GM23338 (cell line): ENCODE data around the gene NXPH3. TPM values are rescaled to one million over a fixed set of nuclear protein-coding genes. Genes with fewer than 3 reads are reported as not detected.

ENCODE experiments used
- ATAC-seq: fragments of 200-7000 bp; cut with Tn5 transposase; 3 replicates; pipeline ENCODE4 v1.9.1; 2020
- DNase-seq: peaks from one replicate; pipeline ENCODE4 v3.0.0-alpha.2; 2015; ENCODE audit warnings: low spot score
- H2AFZ ChIP-seq: fragments of 200-600 bp; sonication (generic); 2 replicates; pipeline ENCODE4 v1.8.0; 2016; ENCODE audit warnings: antibody characterized with exemption, mild to moderate bottlenecking, moderate library complexity
- H3F3A ChIP-seq: fragments of 200-600 bp; sonication (generic); replicated peaks from 2 replicates; pipeline ENCODE4 v1.8.0; 2017; ENCODE audit warnings: antibody characterized with exemption, mixed run types, low read depth
- H3K27ac ChIP-seq: fragments of 200-600 bp; sonication (generic); 2 replicates; pipeline ENCODE4 v1.6.1; 2016; ENCODE audit warnings: low read depth
- H3K27me3 ChIP-seq: fragments of 200-600 bp; sonication (generic); 2 replicates; pipeline ENCODE4 v1.8.0; 2016; ENCODE audit warnings: mild to moderate bottlenecking, mixed run types, moderate library complexity; ENCODE audit not compliant: insufficient read depth
- H3K36me3 ChIP-seq: fragments of 200-600 bp; sonication (generic); 2 replicates; pipeline ENCODE4 v1.8.0; 2016; ENCODE audit warnings: mild to moderate bottlenecking; ENCODE audit not compliant: insufficient read depth
- H3K4me1 ChIP-seq: fragments of 200-600 bp; sonication (generic); 2 replicates; pipeline ENCODE4 v1.8.0; 2016; ENCODE audit warnings: mild to moderate bottlenecking, moderate library complexity; ENCODE audit not compliant: insufficient read depth
- H3K4me2 ChIP-seq: fragments of 200-600 bp; sonication (generic); 2 replicates; pipeline ENCODE4 v1.7.1; 2017; ENCODE audit warnings: mixed run types
- H3K4me3 ChIP-seq: fragments of 200-600 bp; sonication (generic); 2 replicates; pipeline ENCODE4 v1.6.1; 2016; ENCODE audit warnings: mixed run types
- H3K79me2 ChIP-seq: fragments of 200-600 bp; sonication (generic); replicated peaks from 2 replicates; pipeline ENCODE4 v1.8.0; 2017; ENCODE audit warnings: mild to moderate bottlenecking; ENCODE audit not compliant: insufficient read depth
- H3K9me2 ChIP-seq: fragments of 200-600 bp; sonication (generic); 2 replicates; pipeline ENCODE4 v1.8.0; 2017; ENCODE audit not compliant: insufficient read depth
- H4K20me1 ChIP-seq: fragments of 200-600 bp; sonication (generic); replicated peaks from 2 replicates; pipeline ENCODE4 v1.8.0; 2017; ENCODE audit warnings: mild to moderate bottlenecking; ENCODE audit not compliant: insufficient read depth
- H3K27ac Mint-ChIP-seq: 2 replicates; pipeline ENCODE4 v1.8.0; 2020; ENCODE audit warnings: inconsistent platforms, mild to moderate bottlenecking, moderate library complexity, mixed read lengths
- H3K27me3 Mint-ChIP-seq: 3 replicates; pipeline ENCODE4 v1.8.0; 2022; ENCODE audit warnings: low read depth, mild to moderate bottlenecking, moderate library complexity, mixed read lengths, inconsistent platforms; ENCODE audit not compliant: insufficient read depth, poor library complexity
- H3K36me3 Mint-ChIP-seq: 3 replicates; pipeline ENCODE4 v1.8.0; 2021; ENCODE audit warnings: low read depth, mild to moderate bottlenecking, inconsistent platforms, moderate library complexity, mixed read lengths
- H3K4me1 Mint-ChIP-seq: 3 replicates; pipeline ENCODE4 v1.8.0; 2020; ENCODE audit warnings: mild to moderate bottlenecking, inconsistent platforms, mixed read lengths
- H3K4me3 Mint-ChIP-seq: 3 replicates; pipeline ENCODE4 v1.8.0; 2021; ENCODE audit warnings: moderate library complexity, mild to moderate bottlenecking, inconsistent platforms, mixed read lengths
- H3K9me3 Mint-ChIP-seq: 3 replicates; pipeline ENCODE4 v1.8.0; 2020; ENCODE audit warnings: moderate library complexity, mild to moderate bottlenecking, inconsistent platforms, mixed read lengths
- CREB1 ChIP-seq: fragments of 250-450 bp; sonication (Bioruptor Pico); IDR thresholded peaks from 2 replicates; pipeline ENCODE4 v1.5.0; 2020; ENCODE audit warnings: low read depth, mild to moderate bottlenecking, moderate library complexity
- CTCF ChIP-seq, 2 experiments: fragments of 200-600 bp in 1 of 2; sonication (generic) in 1 of 2; conservative IDR thresholded peaks; 2 replicates each; pipeline versions ENCODE4 v1.5.1 to v1.6.1; 2016 to 2017; ENCODE audit warnings: antibody characterized with exemption in 2 of 2, low read depth in 2 of 2, mild to moderate bottlenecking in 2 of 2, moderate library complexity in 1 of 2
- ETS1 ChIP-seq: IDR thresholded peaks from 2 replicates; pipeline ENCODE4 v1.6.1; 2016; ENCODE audit warnings: antibody characterized with exemption
- EZH2 ChIP-seq: fragments of 200-600 bp; sonication (generic); IDR thresholded peaks from one replicate; pipeline ENCODE4 v1.8.0; 2017; ENCODE audit warnings: antibody characterized with exemption, mild to moderate bottlenecking, low read depth; ENCODE audit not compliant: unreplicated experiment
- EZH2phosphoT487 ChIP-seq: fragments of 200-600 bp; sonication (generic); IDR thresholded peaks from one replicate; pipeline ENCODE4 v1.8.1; 2018; ENCODE audit warnings: antibody characterized with exemption; ENCODE audit not compliant: unreplicated experiment
- JUNB ChIP-seq: IDR thresholded peaks from one replicate; pipeline ENCODE4 v1.6.1; 2016; ENCODE audit warnings: antibody characterized with exemption; ENCODE audit not compliant: unreplicated experiment
- NANOG ChIP-seq: IDR thresholded peaks from 2 replicates; pipeline ENCODE4 v1.6.1; 2016; ENCODE audit warnings: antibody characterized with exemption, borderline replicate concordance
- POLR2AphosphoS5 ChIP-seq: IDR thresholded peaks from 2 replicates; pipeline ENCODE4 v1.6.1; 2016; ENCODE audit warnings: antibody characterized with exemption, low read depth
- STAT1 ChIP-seq: IDR thresholded peaks from one replicate; pipeline ENCODE4 v1.6.1; 2016; ENCODE audit warnings: antibody characterized with exemption; ENCODE audit not compliant: unreplicated experiment
- ZNF114 ChIP-seq: fragments of 250-450 bp; sonication (Bioruptor Pico); IDR thresholded peaks from 2 replicates; pipeline ENCODE4 v1.5.0; 2020; ENCODE audit warnings: mild to moderate bottlenecking, moderate library complexity
- ZNF331 ChIP-seq: fragments of 250-450 bp; sonication (Bioruptor Pico); IDR thresholded peaks from 2 replicates; pipeline ENCODE4 v1.5.0; 2020; ENCODE audit warnings: low read depth, mild to moderate bottlenecking, moderate library complexity
- ZNF462 ChIP-seq: fragments of 250-450 bp; sonication (Bioruptor Pico); IDR thresholded peaks from 2 replicates; pipeline ENCODE4 v1.5.0; 2020; ENCODE audit warnings: mild to moderate bottlenecking, moderate library complexity
- polyA plus RNA-seq: library from polyadenylated mRNA; unstranded; fragments of >200 nt; fragmentation: Nextera tagmentation; extraction: Ambion mirVana; gene quantifications from 2 replicates; pipeline ENCODE4 v1.2.1, GENCODE V29; 2016
- total RNA-seq: library from RNA; depleted of rRNA; stranded (reverse); fragments of >200 nt; shearing (Covaris generic); gene quantifications from 2 replicates; pipeline ENCODE4 v1.2.3, GENCODE V29; 2014
- TF ChIP-seq, protein P1 (sequence below): IDR thresholded peaks from one replicate; pipeline ENCODE4 v1.6.1; 2018; ENCODE audit warnings: antibody characterized with exemption; ENCODE audit not compliant: unreplicated experiment

The NXPH3 gene
- total and polyA plus RNA-seq, 2 experiments from 2014 or later, result 0.23 to 2.7 TPM

GRCh38 chr17:49602783-49603182 lies 27.1 kb downstream of the NXPH3 start:
- Histone ChIP-seq H3K27me3 (no peaks in the 10 kb centered on the region), H2AFZ (no peak overlapping the region), H3K4me3 (no peak overlapping the region), H4K20me1 (no peaks in the 10 kb centered on the region), H3K4me1 (no peaks in the 10 kb centered on the region), H3K9me2 (no peaks in the 10 kb centered on the region), H3K36me3 (no peaks in the 10 kb centered on the region), H3K79me2 (no peaks in the 10 kb centered on the region), H3K4me2 (no peak overlapping the region), H3F3A (no peaks in the 10 kb centered on the region), H3K27ac (no peak overlapping the region)
- Mint-ChIP-seq H3K27me3 (peaks cover 2% of the 10 kb centered on the region), H3K4me3 (no peak overlapping the region), H3K9me3 (no peaks in the 10 kb centered on the region), H3K4me1 (no peaks in the 10 kb centered on the region), H3K36me3 (peaks cover 35% of the 10 kb centered on the region; the same call in 2 of the 3 replicates), H3K27ac (no peak overlapping the region)
- TF ChIP-seq ZNF114 (CRISPR knock-in tag) (no peak), EZH2 (no peak), POLR2AphosphoS5 (no peak), CTCF (conservative IDR thresholded peaks at IDR 0.05; ENCODE audit: low read depth in 2 of 2) (no peak), CREB1 (CRISPR knock-in tag) (no peak), ZNF331 (CRISPR knock-in tag) (no peak), EZH2phosphoT487 (no peak), ETS1 (no peak), NANOG (no peak), ZNF462 (CRISPR knock-in tag) (no peak), JUNB (no peak), STAT1 (no peak)
- TF ChIP-seq, protein P1, sequence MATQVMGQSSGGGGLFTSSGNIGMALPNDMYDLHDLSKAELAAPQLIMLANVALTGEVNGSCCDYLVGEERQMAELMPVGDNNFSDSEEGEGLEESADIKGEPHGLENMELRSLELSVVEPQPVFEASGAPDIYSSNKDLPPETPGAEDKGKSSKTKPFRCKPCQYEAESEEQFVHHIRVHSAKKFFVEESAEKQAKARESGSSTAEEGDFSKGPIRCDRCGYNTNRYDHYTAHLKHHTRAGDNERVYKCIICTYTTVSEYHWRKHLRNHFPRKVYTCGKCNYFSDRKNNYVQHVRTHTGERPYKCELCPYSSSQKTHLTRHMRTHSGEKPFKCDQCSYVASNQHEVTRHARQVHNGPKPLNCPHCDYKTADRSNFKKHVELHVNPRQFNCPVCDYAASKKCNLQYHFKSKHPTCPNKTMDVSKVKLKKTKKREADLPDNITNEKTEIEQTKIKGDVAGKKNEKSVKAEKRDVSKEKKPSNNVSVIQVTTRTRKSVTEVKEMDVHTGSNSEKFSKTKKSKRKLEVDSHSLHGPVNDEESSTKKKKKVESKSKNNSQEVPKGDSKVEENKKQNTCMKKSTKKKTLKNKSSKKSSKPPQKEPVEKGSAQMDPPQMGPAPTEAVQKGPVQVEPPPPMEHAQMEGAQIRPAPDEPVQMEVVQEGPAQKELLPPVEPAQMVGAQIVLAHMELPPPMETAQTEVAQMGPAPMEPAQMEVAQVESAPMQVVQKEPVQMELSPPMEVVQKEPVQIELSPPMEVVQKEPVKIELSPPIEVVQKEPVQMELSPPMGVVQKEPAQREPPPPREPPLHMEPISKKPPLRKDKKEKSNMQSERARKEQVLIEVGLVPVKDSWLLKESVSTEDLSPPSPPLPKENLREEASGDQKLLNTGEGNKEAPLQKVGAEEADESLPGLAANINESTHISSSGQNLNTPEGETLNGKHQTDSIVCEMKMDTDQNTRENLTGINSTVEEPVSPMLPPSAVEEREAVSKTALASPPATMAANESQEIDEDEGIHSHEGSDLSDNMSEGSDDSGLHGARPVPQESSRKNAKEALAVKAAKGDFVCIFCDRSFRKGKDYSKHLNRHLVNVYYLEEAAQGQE, result no peak
- DNase-seq, result no peak
- ATAC-seq, result no peak
